HG03039 (cell line): Measurements from ENCODE around the gene REEP5.
"Not testable (repeated sequence)": the region's sequence is repeated elsewhere in the genome, so short reads cannot be mapped to it uniquely, and the experiment has no call there.

Experiments used
- ATAC-seq: cut with Tn5 transposase; IDR thresholded peaks from one replicate; pipeline ENCODE4 v1.9.1; 2021; ENCODE audit warnings: mild to moderate bottlenecking, moderate library complexity; ENCODE audit not compliant: unreplicated experiment

Gene REEP5

DNA sequence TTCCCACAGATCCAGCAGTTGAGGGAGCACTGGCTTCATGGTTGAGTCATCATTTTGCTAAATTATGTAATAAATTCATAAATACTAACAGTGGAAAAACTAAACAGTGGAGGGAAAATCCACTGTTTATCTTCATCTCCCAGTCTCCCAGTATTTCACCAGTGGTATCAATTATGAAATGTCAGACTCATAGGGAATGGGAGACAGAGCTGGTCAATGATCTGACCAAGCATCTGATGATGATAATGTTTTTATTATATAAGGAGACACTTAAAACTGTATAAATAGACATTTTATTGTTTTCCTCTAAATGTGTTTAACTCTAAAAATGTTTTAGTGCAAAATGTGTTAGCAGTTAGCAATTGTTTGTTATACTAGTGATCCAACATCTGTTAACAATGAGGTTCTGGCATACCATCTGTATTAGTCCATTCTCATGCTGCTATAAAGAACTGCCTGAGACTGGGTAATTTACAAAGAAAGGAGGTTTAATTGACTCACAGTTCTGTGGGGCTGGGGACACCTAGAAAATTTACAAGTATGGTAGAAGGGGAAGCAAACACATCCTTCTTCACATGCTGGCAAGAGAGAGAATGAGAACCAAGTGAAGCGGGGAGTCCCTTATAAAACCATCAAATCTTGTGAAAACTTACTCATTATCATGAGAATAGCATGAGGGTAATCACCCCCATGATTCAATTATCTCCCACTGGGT is 11.8 kb upstream of the REEP5 start:
- ATAC-seq: no peak

DNA sequence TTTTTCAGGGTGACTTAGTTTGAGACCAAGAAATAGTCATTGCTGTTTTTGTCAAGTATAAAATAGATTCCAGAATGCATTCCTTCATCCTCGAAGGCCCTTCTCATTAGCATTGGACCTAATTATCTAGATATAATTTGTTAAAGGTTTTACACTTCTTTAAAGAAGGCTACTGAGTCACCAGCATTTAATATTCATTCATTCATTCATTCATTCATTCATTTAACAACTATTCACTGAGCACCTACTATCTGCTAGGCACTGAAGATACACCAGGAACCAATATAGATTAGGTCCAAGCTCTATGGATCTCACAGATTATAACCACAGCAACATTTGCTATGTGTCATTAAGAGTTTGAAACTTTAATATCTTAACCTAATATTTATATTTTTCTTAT is 11.1 kb upstream of the REEP5 start:
- no peak for ATAC-seq

DNA sequence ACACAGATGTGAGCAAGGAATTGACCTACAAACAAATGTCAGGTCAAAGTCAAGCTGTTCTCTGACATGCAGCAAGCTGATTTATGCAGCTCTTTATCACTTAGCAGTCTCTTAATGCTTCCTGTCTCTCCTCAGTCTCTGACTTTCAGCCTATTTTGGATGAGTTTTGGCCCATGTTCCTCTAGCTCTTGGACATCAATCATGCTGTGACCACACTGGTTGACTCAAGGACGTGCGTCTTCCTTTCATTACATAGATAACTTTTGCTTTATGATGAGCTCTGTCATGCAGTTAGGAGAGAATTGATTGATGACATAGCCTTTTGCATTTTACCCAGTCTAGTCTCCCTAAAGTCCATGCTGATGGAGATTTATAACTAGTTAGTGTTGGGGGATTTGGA is 9.4 kb upstream of the REEP5 start:
- ATAC-seq: no peak

DNA sequence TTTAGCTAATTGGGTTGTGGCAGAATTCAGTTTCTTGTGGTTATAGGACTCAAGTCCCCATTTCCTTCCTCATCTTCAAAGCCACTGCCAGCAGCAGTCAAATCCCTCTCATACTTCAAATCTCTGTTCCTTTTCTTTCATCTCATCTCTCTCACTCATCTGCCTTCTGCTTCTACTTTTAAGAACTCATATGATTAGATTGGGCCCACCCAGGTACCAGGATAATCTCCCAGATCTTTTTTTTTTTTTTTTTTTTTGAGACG is 8.0 kb upstream of the REEP5 start:
- ATAC-seq: peak; percentile 34

DNA sequence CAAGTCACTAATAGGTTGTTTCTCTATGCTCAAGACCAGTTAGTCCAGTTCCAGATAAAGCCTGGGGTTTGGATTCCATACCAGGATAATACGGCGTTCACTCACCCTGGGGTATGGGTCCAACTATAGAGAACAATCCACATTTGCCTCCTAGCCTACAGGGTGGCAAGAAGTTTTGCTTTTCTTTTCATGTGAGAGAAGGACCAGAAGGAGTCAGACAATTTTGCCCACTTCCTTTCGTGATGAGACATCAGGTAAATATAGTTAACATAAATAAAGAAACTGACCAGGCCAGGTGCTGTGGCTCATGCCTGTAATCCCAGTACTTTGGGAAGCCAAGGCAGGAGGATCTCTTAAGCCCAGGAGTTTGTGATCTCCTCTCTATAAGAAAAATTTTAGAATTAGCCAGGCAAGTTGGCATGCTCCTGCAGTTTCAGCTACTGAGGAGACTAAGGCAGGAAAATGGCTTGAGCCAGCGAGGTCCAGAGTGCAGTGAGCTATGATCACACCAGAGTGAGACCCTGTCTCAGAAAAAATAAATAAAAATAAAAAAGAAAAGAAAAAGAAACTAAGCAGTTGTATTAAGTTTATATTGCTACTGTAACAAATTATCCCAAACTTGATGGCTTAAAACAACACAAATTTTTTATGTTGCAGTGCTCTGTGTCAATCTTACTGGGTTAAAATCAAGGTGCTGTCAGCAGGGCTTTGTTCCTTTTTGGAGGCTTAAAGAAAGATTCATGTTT is 7.5 kb upstream of the REEP5 start:
- peak; percentile 67 for ATAC-seq

DNA sequence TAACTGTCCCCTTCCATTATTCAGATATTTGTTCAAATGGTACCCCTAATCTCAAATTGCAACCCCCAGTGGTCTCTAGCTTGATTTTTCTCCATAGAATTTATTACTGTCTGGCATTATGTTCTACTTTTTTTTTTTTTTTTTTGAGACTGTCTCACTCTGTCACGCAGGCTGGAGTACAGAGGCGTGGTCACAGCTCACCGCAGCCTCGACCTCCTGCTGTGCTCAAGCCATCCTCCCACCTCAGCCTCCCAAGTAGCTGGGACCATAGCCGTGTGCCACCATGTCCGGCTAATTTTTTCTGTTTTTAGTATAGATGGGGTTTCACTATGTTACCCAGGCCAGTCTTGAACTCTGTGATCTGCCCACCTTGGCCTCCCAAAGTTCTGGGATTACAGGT is 2.0 kb upstream of the REEP5 start:
- no peak for ATAC-seq

DNA sequence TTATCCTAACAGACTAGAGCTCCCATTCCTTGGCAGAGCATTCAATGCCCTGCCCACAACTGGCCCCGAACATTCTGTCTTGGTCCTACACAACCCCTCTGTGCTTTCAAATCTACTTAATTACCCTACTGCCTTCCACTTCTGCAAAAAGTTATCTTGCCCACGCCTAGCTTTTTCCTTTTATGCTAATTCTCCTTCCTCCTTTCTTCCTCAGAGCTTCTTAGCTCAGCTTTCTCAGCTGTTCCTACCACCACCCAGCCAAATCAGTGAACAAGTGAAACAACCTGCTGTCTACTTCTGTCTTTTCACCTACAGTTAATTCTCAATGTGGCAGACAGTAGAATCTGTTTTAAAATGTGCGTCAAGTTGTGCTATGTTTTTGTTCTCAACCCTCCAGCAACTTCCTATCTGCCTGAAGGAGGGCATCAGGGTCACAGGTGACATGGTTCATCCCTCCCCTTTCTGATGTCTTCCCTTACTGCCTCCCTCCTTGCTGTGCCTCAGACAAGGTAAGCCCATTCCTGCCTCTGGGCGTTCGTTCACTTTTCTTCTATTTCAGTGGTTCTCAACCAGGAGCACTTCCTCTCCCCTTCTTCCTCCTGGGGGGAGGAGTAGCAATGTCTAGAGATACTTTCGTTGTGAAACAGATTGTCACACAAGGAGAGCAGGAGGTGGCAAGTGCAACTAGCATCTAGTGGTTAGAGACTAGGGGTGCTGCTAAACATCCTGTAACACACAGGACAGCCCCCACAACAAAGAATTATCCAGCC is 1.3 kb upstream of the REEP5 start:
- no peak for ATAC-seq

DNA sequence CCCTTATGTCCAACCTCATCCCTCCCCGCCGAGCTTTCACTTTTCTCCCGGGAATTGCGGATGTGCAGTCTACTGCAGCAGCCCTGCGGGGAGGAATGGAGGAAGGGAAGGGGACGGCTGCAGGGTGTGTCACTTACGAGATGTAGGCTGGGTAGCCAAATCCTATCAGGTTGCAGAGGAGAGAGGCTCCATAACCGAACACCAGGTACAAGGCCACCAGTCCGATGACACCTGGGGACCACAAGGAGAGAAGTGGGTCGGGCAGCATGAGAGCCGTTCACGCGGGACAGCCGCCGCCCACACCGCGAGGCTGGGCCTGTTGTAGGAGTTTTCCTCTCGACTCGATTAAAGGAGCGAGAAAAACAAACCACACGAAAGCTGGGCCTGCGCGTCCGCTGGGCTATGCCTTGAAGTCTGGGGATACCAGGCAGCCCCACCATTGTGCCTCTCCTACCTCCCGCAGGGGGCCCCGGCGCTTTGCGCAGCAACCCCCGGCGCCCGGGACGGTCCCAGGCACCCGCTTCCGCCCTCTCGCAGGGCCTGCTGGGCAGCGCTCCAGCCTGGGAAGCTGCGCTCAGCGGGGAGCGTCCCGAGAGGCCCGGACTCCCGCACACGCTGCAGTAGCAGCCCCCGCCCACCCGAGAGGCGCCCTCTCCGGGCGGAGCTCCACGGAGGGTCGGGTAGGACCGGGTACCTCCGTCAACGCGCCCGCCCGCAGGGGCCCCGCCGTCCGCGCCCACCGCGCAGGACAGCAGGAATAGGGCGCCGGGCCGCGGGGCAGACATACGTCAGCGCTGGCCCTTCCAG is 798 bp downstream of the REEP5 start:
- ATAC-seq: peak; percentile 36

DNA sequence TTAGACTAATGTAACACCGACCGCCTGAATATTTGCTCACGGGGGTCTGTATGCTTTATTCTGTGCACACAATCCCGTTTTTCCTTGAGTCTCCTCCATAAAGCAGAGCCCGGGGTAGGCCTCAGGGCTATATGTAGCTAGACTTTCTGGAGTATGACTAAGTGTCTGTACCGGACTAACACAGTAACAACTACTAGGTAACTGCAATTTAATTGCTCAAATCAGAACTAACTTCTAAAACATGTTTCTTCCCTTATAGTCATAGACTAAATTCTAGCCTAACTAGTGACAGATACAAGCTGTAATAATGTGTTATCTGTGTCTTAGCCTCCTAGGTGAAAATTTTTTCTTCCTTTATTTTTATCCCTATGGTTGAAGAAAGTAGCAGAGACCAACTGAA is 2.1 kb downstream of the REEP5 start:
- no peak for ATAC-seq

DNA sequence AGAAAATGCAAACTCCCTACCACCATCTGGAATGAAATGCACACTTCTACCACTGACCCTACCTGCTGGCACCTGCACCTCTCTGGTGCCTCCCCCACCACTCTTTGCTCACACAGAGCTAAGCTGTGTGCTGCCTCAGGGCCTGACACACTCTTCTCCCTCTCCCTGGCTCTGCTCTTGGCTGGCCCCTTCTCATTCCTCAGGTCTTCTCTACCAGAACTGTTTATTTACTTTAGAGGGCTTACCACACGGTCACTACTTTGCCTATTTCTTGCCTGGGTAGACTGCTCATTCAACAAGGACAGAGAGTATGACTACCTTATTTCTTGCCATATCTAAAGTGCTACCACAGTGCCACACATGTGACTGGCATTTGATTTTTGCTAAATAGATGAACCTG is 3.3 kb downstream of the REEP5 start:
- no peak for ATAC-seq

DNA sequence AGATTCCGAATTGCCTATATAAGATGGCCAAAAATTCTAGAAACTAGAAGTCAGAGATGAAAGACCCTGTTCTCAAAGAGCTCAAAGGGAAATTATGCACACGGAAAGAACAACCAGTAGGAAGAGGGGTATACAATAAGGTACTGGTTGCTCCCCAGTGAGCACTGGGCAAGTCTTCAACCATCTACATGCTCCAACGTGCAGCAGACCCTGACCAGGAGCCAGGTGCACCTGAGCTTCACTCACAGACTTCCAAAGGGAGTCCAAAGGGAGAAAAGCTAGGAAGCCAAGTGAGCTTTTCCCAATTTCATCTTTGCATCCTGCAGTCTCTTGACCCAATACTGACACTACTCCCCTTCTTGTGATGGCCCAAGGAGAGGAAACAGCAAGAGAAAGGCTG is 3.9 kb downstream of the REEP5 start:
- no peak for ATAC-seq

DNA sequence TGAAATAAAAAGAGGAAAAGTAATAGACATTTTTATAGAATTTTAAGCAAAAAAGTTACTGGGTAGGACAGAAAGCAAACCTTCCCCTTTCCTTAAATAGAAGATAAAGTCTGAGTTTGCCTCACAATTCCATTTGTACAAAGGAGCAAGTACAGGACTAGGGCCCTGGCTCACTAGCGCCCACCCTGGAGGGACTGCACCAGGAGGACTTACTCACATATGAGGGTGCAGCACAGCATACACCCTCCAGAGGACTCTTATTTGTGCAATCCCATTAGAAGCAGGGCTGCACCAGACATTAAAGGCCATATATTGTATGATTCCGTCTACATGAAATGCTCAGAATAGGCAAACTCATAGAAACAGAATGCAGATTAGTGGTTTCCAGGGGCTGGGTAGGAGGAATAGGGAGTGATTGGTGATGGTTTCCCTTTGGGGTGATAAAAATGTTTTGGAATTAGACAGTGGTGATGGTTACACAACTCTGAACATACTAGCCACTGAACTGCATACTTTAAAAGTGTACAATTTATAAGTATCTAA is 4.5 kb downstream of the REEP5 start:
- no peak for ATAC-seq

DNA sequence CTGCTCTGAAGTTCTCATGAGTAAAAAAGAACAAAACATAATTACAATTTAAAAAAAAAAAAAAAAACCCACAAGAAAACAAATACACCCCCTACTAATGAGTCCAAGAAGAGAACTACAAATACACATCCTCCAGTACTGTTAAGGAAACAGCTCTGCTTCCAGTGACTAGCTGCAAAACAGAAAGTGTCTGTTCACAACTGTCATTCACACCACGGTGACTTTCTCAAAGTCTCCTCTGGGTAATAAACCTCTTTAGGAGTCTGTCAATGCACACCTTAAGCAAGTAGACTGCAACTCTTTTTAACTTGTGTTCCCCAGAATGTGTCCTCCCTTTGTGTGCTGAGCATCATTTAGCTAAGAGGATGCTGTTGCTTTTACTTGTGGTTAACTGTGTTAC is 6.2 kb downstream of the REEP5 start:
- no peak for ATAC-seq

DNA sequence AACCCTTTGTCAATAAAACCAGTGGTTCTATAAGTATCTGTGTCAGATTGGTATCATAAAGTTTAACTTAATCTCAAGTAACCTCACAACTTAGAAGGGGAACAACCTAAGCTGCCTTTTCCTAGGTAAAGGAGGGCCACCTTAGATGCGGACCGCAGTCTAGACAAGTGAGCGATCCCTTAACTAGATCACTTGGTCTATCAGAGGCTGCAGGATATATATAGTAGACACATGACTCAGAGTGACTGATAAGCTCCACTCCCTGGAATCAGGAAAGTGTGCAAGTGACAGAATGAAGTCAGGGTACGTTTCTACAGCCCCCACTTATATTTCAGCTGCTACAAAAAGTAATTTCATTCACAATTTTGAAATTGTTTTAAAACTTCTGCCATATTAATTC is 7.4 kb downstream of the REEP5 start:
- no peak for ATAC-seq

DNA sequence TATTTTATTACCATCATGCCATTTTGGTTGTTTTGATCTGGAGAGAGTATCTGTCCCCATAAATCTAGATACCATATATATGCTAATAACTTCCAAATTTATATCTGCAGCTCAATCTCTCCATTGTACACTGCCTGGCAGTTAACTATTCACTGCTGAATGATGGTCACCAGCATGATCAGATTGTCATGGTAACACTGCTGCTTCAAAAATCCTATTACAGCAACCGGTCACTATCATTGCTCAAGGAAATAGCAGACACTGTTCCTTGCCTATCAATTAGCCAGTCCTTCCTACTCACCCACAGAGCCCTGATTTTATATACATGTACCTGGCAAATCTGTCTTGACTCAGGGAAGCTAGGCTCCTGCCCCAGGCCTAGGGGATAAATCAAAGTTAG is 11.5 kb downstream of the REEP5 start:
- no peak for ATAC-seq

DNA sequence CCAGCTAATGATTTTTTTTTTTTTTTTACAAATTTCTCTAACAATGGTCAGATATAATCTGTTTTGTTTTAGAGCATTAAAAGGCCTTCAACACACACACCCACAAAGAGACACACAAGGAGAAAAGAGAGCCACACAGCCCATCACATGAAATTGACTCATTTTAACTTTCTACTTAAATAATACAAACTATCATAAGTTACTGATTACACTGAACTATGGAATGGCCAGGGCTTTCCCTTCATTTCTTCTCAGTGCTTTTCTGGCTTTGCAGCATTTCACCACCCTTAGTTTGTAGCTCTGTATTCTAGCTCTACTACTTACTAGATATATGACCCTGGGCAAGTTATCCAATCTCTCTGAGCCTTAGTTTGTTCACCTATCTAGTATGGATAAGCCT is 13.2 kb downstream of the REEP5 start:
- no peak for ATAC-seq

DNA sequence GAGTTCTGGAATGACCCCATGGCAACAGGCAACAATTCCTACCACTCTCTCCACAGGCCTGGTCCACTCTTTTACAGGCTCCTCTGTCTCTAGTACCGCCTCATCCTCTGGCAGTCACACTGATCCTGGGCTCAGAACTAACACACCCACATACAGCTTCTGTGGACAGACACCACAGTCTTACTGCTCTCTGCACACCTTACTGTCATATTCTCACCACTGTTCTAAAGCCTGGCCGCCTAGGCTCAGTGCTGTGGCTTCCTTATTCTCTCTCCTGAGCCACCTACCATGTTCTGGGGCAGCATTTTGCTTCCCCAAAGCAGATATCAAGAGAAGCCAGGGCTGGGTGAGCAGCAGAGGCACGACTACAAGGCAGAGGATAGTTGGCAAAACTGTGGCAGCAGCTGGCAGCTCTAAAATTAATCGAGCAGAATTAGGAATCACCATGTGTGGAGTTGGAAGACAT is 14.8 kb downstream of the REEP5 start:
- no peak for ATAC-seq

DNA sequence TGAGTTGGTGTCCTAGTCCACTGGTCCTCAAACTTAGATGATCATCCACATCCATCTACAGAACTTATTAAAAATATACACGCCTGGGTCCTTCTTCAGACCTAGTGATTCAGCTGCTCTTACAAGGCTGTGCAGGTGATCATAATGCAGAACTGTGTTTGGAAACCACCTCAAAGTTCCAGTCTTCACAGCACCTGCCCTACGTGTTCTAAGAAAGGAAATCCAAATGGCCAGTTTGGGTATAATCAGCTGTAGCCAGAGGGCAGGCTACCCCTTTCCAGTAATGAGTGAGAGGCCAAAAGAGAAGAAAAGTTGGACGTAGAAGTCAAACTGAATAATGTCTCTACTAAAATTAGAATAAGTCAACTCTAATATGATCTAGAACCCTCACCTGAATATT is 15.4 kb downstream of the REEP5 start:
- ATAC-seq: no peak

DNA sequence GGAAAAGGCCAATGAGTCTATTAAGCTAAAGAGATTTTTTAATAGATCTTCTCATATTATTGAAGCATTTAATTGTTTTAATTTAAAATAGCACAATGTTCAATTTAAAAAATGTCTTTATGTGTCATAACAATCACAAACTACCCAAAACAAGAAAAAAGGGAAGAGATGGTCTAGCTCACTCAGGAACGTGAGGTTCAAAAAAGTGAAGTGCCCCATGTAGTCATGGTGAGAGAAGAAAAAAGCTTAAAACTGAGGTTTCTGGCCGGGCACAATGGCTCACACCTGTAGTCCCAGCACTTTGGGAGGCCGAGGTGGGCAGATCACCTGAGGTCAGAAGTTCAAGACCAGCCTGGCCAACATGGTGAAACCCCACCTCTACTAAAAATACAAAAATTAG is 17.0 kb downstream of the REEP5 start:
- not testable (repeated sequence) for ATAC-seq

DNA sequence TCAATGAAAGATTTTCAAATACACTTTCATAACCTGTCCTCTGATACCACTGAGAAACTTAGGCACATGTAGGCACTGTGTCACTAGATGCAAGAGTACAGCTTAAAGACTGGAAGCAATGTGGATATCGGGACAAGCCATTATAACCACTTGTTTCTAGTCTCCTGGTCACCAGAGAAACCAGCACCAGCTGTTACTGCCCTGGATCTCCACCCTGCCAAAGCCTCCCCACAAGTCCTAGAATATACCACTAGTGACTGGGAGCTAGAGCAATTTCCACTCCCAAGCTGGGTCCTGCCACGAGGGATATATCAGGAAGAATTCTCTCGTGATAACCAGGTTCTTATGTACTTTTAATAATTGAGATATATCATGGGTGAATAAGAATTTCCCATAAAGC is 19.5 kb downstream of the REEP5 start:
- ATAC-seq: no peak

DNA sequence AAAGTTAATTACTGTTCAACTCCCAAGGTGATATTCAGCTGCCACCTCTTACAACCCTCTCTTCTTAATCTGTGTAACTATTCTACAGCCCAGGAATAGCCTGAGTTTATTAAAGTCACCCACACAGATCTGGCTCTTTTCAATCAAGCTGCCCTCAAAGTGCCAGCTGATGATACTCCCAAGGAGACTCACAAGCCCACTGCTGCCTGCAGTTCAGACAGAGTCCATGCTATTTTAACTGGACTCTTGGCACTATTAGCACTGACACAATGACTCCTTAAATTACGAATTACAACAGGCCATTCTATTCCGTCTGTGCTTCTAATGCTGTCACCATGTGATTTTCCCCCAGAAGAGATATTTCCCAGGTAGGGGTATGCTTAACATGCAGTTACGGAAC is 26.3 kb downstream of the REEP5 start:
- no peak for ATAC-seq
